ENCODE results near the gene OR8B4. TPM values are rescaled to one million over a fixed set of nuclear protein-coding genes. Genes with fewer than 3 reads are reported as not detected.

Gene OR8B4
- total and polyA plus RNA-seq, 10 of the 15 experiments (the other 5 are each of a cell fraction or from before 2014, with no cell fraction given) = not detected

DNA sequence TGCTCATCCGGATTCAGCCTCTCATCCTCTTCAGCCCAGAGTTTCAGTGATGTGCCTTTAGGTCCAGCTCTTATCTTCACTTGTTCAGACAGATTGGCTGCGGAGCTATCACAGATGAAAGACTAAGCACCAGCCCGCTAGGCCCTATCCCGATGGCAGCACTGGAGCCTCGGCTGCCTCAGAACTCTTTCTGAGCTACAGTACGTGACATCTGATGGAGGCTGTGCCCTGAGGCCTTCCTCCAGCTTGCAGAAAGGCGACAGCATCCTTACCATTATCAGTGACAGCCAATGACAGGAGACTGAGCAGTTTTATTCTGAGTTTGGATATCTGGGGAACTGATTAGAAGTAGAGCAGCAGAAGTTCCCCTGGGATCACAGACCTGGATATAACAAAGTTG, 16.8 kb upstream of the OR8B4 start (continued):
- TF ChIP-seq, protein P1, sequence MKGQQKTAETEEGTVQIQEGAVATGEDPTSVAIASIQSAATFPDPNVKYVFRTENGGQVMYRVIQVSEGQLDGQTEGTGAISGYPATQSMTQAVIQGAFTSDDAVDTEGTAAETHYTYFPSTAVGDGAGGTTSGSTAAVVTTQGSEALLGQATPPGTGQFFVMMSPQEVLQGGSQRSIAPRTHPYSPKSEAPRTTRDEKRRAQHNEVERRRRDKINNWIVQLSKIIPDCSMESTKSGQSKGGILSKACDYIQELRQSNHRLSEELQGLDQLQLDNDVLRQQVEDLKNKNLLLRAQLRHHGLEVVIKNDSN (IDR thresholded peaks at IDR 0.05; ENCODE audit: borderline replicate concordance, extremely low read length, insufficient read depth, low read depth, low read length) = no peak
- no peak for TF ChIP-seq CREM (IDR thresholded peaks at IDR 0.05; ENCODE audit: low read depth)
- TF ChIP-seq, protein P2, sequence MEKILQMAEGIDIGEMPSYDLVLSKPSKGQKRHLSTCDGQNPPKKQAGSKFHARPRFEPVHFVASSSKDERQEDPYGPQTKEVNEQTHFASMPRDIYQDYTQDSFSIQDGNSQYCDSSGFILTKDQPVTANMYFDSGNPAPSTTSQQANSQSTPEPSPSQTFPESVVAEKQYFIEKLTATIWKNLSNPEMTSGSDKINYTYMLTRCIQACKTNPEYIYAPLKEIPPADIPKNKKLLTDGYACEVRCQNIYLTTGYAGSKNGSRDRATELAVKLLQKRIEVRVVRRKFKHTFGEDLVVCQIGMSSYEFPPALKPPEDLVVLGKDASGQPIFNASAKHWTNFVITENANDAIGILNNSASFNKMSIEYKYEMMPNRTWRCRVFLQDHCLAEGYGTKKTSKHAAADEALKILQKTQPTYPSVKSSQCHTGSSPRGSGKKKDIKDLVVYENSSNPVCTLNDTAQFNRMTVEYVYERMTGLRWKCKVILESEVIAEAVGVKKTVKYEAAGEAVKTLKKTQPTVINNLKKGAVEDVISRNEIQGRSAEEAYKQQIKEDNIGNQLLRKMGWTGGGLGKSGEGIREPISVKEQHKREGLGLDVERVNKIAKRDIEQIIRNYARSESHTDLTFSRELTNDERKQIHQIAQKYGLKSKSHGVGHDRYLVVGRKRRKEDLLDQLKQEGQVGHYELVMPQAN (conservative IDR thresholded peaks at IDR 0.05) = no peak

DNA sequence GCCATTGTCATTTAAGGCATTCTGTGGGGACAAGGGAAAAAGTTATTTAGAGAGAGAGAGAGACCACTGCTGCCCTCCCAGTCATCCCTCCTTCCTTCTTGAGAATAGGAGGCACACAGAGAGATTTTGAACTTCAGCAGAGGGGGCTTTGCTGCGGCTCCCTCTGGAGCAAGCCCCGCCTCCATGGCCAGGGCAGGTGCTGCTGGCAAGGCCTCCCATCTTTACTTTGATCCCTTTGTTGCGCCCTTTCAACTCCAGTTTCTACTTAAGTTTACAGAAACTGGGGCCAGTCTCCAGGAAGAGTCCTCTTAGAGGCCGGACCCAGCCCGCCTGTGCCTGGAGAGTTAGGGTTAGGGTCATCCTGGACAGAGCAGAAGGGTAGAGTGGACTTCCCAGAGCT, 16.4 kb upstream of the OR8B4 start:
- Histone ChIP-seq H2AFZ (ENCODE audit: control insufficient read depth, low read depth, low read length) (no peak overlapping the region), H3K27me3 (replicated peaks in 1 of 2; ENCODE audit: control insufficient read depth in 2 of 2, insufficient read depth in 2 of 2, low read length in 1 of 2) (no peaks in the 10 kb centered on the region; a peak in 3 of 4 replicates), H4K20me1 (ENCODE audit: control insufficient read depth, insufficient read depth) (no peaks in the 10 kb centered on the region), H3K9me3 (replicated peaks; ENCODE audit: control insufficient read depth, insufficient read depth, low read length) (no peaks in the 10 kb centered on the region), H3K4me1 (ENCODE audit: control insufficient read depth, insufficient read depth, low read length) (no peaks in the 10 kb centered on the region), H3K4me3 (no peak overlapping the region), H3K27ac (ENCODE audit: control insufficient read depth, insufficient read depth) (no peak overlapping the region), H3K36me3 (ENCODE audit: control insufficient read depth in 2 of 2, insufficient read depth in 2 of 2, low read length in 1 of 2) (no peaks in the 10 kb centered on the region), H3K4me2 (ENCODE audit: control insufficient read depth, insufficient read depth) (no peak overlapping the region), H3K79me2 (ENCODE audit: control insufficient read depth, insufficient read depth, low read length) (no peaks in the 10 kb centered on the region), H3K9ac (ENCODE audit: control insufficient read depth, insufficient read depth, low read length) (no peak overlapping the region)
- in situ Hi-C loops (cut with MboI) = no loop called here
- ChIA-PET CTCF (no interaction called here), POLR2A (no interaction called here), SMC1A (ENCODE audit: uncharacterized antibody, unreplicated experiment) (no interaction called here), RAD21 (ENCODE audit: unreplicated experiment) (no interaction called here)
- DNase-seq (ENCODE audit: low read depth, low spot score) (no peak), FAIRE-seq (no peak), ATAC-seq (no peak)
- 21% methylated on average over 5 of the region's 5 CpGs for WGBS (ENCODE audit: insufficient coverage, insufficient replicate concordance, low lambda C conversion rate, missing lambda C conversion rate)
- BruUV-seq (replicated peaks) = no TSS peak
- TF ChIP-seq MEF2B (IDR thresholded peaks at IDR 0.05; ENCODE audit: partially characterized antibody, poor library complexity, severe bottlenecking) = no peak
- TF ChIP-seq, protein P3, sequence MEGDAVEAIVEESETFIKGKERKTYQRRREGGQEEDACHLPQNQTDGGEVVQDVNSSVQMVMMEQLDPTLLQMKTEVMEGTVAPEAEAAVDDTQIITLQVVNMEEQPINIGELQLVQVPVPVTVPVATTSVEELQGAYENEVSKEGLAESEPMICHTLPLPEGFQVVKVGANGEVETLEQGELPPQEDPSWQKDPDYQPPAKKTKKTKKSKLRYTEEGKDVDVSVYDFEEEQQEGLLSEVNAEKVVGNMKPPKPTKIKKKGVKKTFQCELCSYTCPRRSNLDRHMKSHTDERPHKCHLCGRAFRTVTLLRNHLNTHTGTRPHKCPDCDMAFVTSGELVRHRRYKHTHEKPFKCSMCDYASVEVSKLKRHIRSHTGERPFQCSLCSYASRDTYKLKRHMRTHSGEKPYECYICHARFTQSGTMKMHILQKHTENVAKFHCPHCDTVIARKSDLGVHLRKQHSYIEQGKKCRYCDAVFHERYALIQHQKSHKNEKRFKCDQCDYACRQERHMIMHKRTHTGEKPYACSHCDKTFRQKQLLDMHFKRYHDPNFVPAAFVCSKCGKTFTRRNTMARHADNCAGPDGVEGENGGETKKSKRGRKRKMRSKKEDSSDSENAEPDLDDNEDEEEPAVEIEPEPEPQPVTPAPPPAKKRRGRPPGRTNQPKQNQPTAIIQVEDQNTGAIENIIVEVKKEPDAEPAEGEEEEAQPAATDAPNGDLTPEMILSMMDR (IDR thresholded peaks at IDR 0.05 in 2 of 3, conservative IDR thresholded peaks at IDR 0.05 in 1 of 3; ENCODE audit: control insufficient read depth in 2 of 3, extremely low read depth in 1 of 3, insufficient read depth in 1 of 3, low read depth in 3 of 3, low read length in 3 of 3) = no peak
- no peak for TF ChIP-seq FOXK2 (IDR thresholded peaks at IDR 0.05)
- TF ChIP-seq, protein P4, sequence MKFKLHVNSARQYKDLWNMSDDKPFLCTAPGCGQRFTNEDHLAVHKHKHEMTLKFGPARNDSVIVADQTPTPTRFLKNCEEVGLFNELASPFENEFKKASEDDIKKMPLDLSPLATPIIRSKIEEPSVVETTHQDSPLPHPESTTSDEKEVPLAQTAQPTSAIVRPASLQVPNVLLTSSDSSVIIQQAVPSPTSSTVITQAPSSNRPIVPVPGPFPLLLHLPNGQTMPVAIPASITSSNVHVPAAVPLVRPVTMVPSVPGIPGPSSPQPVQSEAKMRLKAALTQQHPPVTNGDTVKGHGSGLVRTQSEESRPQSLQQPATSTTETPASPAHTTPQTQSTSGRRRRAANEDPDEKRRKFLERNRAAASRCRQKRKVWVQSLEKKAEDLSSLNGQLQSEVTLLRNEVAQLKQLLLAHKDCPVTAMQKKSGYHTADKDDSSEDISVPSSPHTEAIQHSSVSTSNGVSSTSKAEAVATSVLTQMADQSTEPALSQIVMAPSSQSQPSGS (IDR thresholded peaks at IDR 0.05; ENCODE audit: low read length) = no peak
- TF ChIP-seq ZBED1 (IDR thresholded peaks at IDR 0.05; ENCODE audit: borderline replicate concordance) = no peak
- no peak for TF ChIP-seq EZH2 (IDR thresholded peaks at IDR 0.05; ENCODE audit: borderline replicate concordance, control insufficient read depth, low read depth, low read length)
- no peak for TF ChIP-seq MXI1 (IDR thresholded peaks at IDR 0.05; ENCODE audit: low read depth, low read length)
- intact Hi-C loops (cut with micrococcal nuclease; ENCODE audit: unreplicated experiment) = no loop called here
